Heart right ventricle (tissue), 16 donors: ENCODE results near the gene TLE2. TPM values are rescaled to one million over a fixed set of nuclear protein-coding genes. Genes with fewer than 3 reads are reported as not detected.

ENCODE experiments used
- ATAC-seq, 8 donors: fragments of 200-7000 bp; cut with Tn5 transposase; one replicate each; pipeline ENCODE4 v1.9.1; 2020; ENCODE audit warnings: mild to moderate bottlenecking in 8 of 8, moderate library complexity in 8 of 8, moderate number of reproducible peaks in 1 of 8
- DNase-seq, 2 donors: peaks; one replicate each; pipeline ENCODE4 v3.0.0-alpha.2; 2020
- H3K27ac ChIP-seq, 10 donors: fragments of 200-600 bp; sonication (generic) in 2 of 10; one replicate each; pipeline versions ENCODE4 v1.5.0 to v1.8.0; 2020 to 2022; ENCODE audit warnings: mild to moderate bottlenecking in 3 of 10
- H3K27me3 ChIP-seq, 7 donors: fragments of 200-600 bp; one replicate each; pipeline ENCODE4 v1.8.0; 2021 to 2022; ENCODE audit warnings: mild to moderate bottlenecking in 2 of 7
- H3K36me3 ChIP-seq, 9 donors: fragments of 200-600 bp; sonication (generic) in 1 of 9; one replicate each; pipeline versions ENCODE4 v1.5.0 to v1.8.0; 2020 to 2022; ENCODE audit warnings: mild to moderate bottlenecking in 2 of 9
- H3K4me1 ChIP-seq, 9 donors: fragments of 200-600 bp; sonication (generic) in 1 of 9; one replicate each; pipeline versions ENCODE4 v1.5.0 to v1.8.0; 2020 to 2022; ENCODE audit warnings: mild to moderate bottlenecking in 4 of 9
- H3K4me3 ChIP-seq, 10 donors: fragments of 200-600 bp; sonication (generic) in 2 of 10; one replicate each; pipeline versions ENCODE4 v1.5.0 to v1.8.0; 2020 to 2022; ENCODE audit warnings: mild to moderate bottlenecking in 7 of 10, moderate library complexity in 2 of 10
- H3K9me3 ChIP-seq, 11 donors: fragments of 200-600 bp in 10 of 11; sonication (generic) in 2 of 11; one replicate each; pipeline versions ENCODE4 v1.5.0 to v1.8.0; 2013 to 2022; ENCODE audit warnings: mild to moderate bottlenecking in 2 of 11, control low read depth in 1 of 11, moderate library complexity in 1 of 11
- CTCF ChIP-seq, 9 donors: fragments of 200-600 bp; sonication (generic) in 2 of 9; IDR thresholded peaks; one replicate each; pipeline versions ENCODE4 v1.5.0 to v1.8.0; 2021 to 2022; ENCODE audit warnings: antibody characterized with exemption in 9 of 9, mild to moderate bottlenecking in 5 of 9, moderate library complexity in 1 of 9
- WGBS, 2 donors: extraction: QIAGEN DNeasy Blood & Tissue Kit; methylation state at CpG; one replicate each; pipeline ENCODE4 v1.1.7; 2013; ENCODE audit warnings: inconsistent platforms in 1 of 2; 5-methylcytosine and 5-hydroxymethylcytosine counted together
- intact Hi-C, 10 donors: fragments of 100-400 bp; cut with DNase I; formaldehyde crosslinking; loops; one replicate each; pipeline versions ENCODE4 v1.11.1 to v1.14.2; 2022
- polyA plus RNA-seq, 2 donors: library from polyadenylated mRNA; stranded (reverse); fragments of 200-250 nt; gene quantifications; one replicate each; pipeline ENCODE4 v1.2.3, GENCODE V29; 2013
- total RNA-seq, 10 donors: library from RNA; stranded (reverse); fragmentation: NEBNext Ultra II Directional in 3 of 10; extraction: Animal tissue kit (Norgen Biotek cat#: 25700) in 3 of 10; gene quantifications; one replicate each; pipeline versions ENCODE4 v1.2.1 to v1.2.4, GENCODE V29; 2021 to 2023
- donor health status: Arrhythmogenic right ventricular cardiomyopathy.
- donor health status: ischemic (EF 13 %, LVEDD 7.1; RV severe dilation, severe dysfunction).
- donor health status: healthy with polysubstance abuse.
- donor health status: DM: no; HTN: yes; CAD: no.
- donor health status: DM: no; HTN: no; CAD: no.
- donor health status: ischemic (EF 25% LVEDD 6.9; RV normal size, moderate dysfunction).
- donor health status: ischemic (EF 25% LVEDD 5.7; RV mildly dilated, moderate dysfunction).
- donor health status: healthy.
- donor health status: DM: yes; HTN: yes; CAD: no.
- donor health status: Ischemic cardiomyopathy.
- donor health status: ischemic (EF 35%, LVEDD 5.7; RV mildly dilated, moderate dysfunction).
- donor health status: nonischemic (EF 11% LVEDD 7.7; RV severe dilation, severe dysfunction).
- donor health status: DM: yes; HTN: yes; CAD: no.
- donor health status: PGD.
- donor health status: ischemic (EF 29% LVEDD 5.4; RV normal size, mild dysfunction).
- donor health status: nonischemic (EF 23%, LVEDD 6.1; RV moderate dilation, normal function).

The TLE2 gene
- total and polyA plus RNA-seq, 12 donors, result 28.2 to 64.5 (median 39.9) TPM

- DNase-seq, result no peak
- intact Hi-C loops, result loop anchor here in 1 of 10 donors (10.0 kb wide), 1 partner anchor 52 kb away; the partner anchor contains the start of gene TLE6
- H3K27ac ChIP-seq, result no peak overlapping the region
- peaks cover 0 to 6% (median 0%) of the 10 kb centered on the region in 9 donors for H3K36me3 ChIP-seq
- no peak for ATAC-seq
- WGBS, 2 donors, result 85 to 87% methylated on average over 2 of the region's 2 CpGs
- H3K9me3 ChIP-seq, result no peaks in the 10 kb centered on the region
- peaks cover 0 to 19% (median 12%) of the 10 kb centered on the region in 9 donors for H3K4me1 ChIP-seq
- no peak for TF ChIP-seq CTCF (IDR thresholded peaks at IDR 0.05)
- no peak overlapping the region for H3K4me3 ChIP-seq
- H3K27me3 ChIP-seq, result peaks cover 0 to 62% (median 0%) of the 10 kb centered on the region in 7 donors
These were observed 1.8 kb downstream of the TLE2 start for GRCh38 chr19:3027292-3027691.

- ATAC-seq, result no peak
- no peak for TF ChIP-seq CTCF (IDR thresholded peaks at IDR 0.05)
- Histone ChIP-seq H3K4me3 (no peak overlapping the region), H3K27me3 (peaks cover 0 to 62% (median 0%) of the 10 kb centered on the region in 7 donors), H3K9me3 (no peaks in the 10 kb centered on the region), H3K36me3 (peaks cover 0 to 6% (median 0%) of the 10 kb centered on the region in 9 donors), H3K27ac (no peak overlapping the region), H3K4me1 (peaks cover 0 to 19% (median 12%) of the 10 kb centered on the region in 9 donors)
- intact Hi-C loops, result loop anchor here in 1 of 10 donors (10.0 kb wide), 1 partner anchor 52 kb away; the partner anchor contains the start of gene TLE6
- no peak for DNase-seq
- WGBS, 2 donors, result 94 to 97% methylated on average over 1 of the region's 1 CpG
These were observed 2.3 kb downstream of the TLE2 start for GRCh38 chr19:3026768-3027167.

- peaks cover 0 to 6% (median 0%) of the 10 kb centered on the region in 9 donors for H3K36me3 ChIP-seq
- ATAC-seq (no peak), DNase-seq (no peak)
- H3K27ac ChIP-seq, result no peak overlapping the region
- no peak overlapping the region for H3K4me3 ChIP-seq
- H3K4me1 ChIP-seq, result peaks cover 0 to 19% (median 12%) of the 10 kb centered on the region in 9 donors
- TF ChIP-seq CTCF (IDR thresholded peaks at IDR 0.05), result no peak
- WGBS, 2 donors, result 82 to 91% methylated on average over 9 of the region's 9 CpGs
- intact Hi-C loops, result loop anchor here in 1 of 10 donors (10.0 kb wide), 1 partner anchor 51 kb away; the partner anchor contains the start of gene TLE6
- H3K9me3 ChIP-seq, result no peaks in the 10 kb centered on the region
- peaks cover 0 to 57% (median 0%) of the 10 kb centered on the region in 7 donors for H3K27me3 ChIP-seq
These were observed 3.6 kb downstream of the TLE2 start for GRCh38 chr19:3025549-3025886.

GRCh38 chr19:3024870-3025548 is 4.1 kb downstream of the TLE2 start:
- H3K27ac ChIP-seq, result no peak overlapping the region
- DNase-seq (no peak), ATAC-seq (no peak)
- H3K4me1 ChIP-seq, result peaks cover 0 to 18% (median 12%) of the 10 kb centered on the region in 9 donors
- intact Hi-C loops, result loop anchor here in 1 of 10 donors (10.0 kb wide), 1 partner anchor 50 kb away; the partner anchor contains the start of gene TLE6
- WGBS, 2 donors, result 70 to 76% methylated on average over 30 of the region's 30 CpGs
- no peak for TF ChIP-seq CTCF (IDR thresholded peaks at IDR 0.05)
- no peaks in the 10 kb centered on the region for H3K9me3 ChIP-seq
- H3K4me3 ChIP-seq, result no peak overlapping the region
- peaks cover 0 to 52% (median 0%) of the 10 kb centered on the region in 7 donors for H3K27me3 ChIP-seq
- H3K36me3 ChIP-seq, result peaks cover 0 to 8% (median 0%) of the 10 kb centered on the region in 9 donors
